Activated T-helper 1 cell treated with anti-CD3 and anti-CD28 coated beads, Interleukin-2, amount 50 U/mL, for 16 hours (primary cell): ENCODE data around the gene PCDHGB3.
"Not testable (repeated sequence)": the region's sequence is repeated elsewhere in the genome, so short reads cannot be mapped to it uniquely, and the experiment has no call there.

Experiments
- DNase-seq, 2 donors: peaks; one replicate each; pipeline ENCODE4 v3.0.0-alpha.2; 2020; ENCODE audit warnings: low read depth in 1 of 2, low spot score in 1 of 2

The PCDHGB3 gene

DNA sequence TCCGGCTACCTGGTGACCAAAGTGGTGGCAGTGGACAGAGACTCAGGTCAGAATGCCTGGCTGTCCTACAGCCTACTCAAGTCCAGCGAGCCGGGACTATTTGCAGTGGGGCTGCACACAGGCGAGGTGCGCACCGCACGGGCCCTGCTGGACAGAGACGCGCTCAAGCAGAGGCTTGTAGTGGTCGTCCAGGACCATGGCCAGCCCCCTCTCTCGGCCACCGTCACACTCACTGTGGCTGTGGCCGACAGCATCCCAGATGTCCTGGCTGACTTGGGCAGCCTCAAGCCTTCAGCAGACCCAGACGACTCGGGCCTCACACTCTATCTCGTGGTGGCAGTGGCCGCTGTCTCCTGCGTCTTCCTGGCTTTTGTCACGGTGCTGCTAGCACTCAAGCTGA lies 13.1 kb upstream of the PCDHGB3 start:
- no peak for DNase-seq

DNA sequence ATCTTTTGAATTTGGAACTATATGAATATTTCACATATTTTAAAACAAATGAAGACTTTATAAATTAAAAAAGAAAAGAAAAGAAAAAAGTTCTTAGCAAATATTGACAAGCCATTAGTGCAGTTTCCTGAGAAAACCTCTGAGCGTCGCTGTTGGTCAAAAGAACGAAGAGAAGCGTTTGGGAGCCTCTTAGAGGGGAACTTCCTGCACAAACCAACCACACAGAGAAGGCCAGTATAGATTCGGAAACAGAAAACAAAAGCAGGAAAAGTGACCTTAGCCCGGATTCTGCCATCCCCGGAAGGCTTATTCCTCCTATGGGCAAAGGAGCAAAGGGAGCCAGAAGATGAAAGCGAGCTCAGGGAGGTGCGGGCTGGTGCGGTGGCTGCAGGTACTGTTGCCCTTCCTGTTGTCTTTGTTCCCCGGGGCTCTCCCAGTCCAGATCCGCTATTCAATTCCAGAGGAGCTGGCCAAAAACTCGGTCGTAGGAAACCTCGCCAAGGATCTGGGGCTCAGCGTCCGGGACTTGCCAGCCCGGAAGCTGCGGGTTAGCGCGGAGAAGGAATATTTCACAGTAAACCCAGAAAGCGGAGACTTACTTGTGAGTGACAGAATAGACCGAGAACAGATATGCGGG lies 10.1 kb upstream of the PCDHGB3 start, which contains the start of gene PCDHGB2:
Gene PCDHGB2 (plus strand): TSS at position 205 of the 637 bp plus-strand sequence. CDS start 142 bp downstream, at position 347.
- no peak for DNase-seq

DNA sequence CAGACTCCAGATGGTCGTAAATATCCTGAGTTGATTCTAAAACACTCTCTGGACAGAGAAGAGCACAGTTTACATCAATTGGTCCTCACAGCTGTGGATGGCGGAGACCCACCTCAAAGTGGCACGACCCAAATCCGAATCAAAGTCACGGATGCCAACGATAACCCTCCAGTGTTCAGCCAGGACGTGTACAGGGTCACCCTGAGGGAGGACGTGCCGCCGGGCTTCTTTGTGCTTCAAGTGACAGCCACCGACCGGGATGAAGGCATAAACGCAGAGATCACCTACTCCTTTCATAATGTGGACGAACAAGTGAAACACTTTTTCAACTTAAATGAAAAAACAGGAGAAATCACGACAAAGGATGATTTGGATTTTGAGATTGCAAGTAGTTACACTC lies 9.4 kb upstream of the PCDHGB3 start:
- DNase-seq = no peak

DNA sequence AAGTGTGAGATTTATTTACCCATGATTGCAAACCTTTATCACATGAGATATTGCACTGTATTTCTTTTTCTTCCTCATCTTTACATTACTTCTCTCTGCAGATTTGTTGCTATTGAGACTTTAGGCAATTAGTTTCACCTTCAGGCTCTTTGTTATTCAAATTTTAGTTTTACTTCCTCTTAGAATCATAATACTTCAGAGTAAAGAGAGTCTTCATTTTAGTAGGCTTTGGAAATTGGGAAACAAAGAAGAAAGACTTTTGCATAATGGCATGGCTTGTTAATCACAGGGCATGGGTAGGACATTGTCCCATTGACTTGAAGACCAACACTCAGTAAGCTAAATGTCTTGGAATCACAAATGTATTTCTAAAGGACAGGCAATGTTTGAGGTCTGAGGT lies 7.3 kb upstream of the PCDHGB3 start:
- DNase-seq = no peak

DNA sequence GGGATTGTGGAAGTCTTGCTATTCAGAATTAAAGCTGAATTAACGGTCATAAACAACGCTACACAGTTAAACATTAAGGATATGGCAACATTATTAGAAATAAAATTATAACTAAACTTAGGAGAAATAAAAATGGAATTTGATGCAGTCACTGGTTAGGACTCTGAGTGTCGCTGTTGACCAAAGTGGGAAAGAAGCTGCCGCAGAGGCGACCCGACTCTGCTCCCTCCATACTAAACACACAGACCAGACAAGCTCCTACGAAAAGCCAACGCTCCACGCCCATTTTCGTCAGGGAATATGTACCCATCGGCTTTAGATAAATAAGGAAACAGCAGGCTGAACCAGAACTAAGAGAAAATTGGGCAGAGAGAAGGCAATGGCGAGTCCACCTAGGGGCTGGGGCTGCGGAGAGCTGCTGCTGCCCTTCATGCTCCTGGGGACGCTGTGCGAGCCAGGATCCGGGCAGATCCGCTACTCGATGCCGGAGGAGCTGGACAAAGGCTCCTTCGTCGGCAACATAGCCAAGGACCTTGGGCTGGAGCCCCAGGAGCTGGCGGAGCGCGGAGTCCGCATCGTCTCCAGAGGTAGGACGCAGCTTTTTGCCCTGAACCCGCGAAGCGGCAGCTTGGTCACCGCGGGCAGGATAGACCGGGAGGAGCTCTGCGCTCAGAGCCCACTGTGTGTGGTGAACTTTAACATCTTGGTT lies 5.9 kb upstream of the PCDHGB3 start, which contains the start of gene PCDHGA5:
Gene PCDHGA5 (plus strand): TSS at position 211 of the 709 bp plus-strand sequence. CDS start 169 bp downstream, at position 380.
- DNase-seq = no peak

DNA sequence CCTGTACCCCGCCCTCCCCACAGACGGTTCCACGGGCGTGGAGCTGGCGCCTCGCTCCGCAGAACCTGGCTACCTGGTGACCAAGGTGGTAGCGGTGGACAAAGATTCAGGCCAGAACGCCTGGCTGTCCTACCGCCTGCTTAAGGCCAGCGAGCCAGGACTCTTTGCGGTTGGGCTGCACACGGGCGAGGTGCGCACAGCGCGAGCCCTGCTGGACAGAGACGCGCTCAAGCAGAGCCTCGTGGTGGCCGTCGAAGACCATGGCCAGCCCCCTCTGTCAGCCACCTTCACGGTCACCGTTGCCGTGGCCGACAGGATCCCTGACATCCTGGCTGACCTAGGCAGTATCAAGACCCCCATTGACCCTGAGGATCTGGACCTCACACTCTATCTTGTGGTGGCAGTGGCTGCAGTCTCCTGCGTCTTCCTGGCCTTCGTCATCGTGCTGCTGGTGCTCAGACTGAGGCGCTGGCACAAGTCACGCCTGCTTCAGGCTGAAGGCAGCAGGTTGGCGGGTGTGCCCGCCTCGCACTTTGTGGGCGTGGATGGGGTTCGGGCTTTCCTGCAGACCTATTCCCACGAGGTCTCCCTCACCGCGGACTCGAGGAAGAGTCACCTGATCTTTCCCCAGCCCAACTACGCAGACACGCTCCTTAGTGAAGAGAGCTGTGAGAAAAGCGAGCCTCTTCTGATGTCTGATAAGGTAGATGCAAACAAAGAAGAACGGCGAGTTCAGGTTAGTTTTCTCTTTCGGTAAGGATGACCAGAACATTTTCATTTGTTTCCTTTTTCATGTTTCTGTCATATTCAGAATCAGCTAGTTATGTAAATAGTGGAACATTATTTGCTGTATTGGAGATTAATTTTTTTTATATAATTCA lies 3.8 kb upstream of the PCDHGB3 start:
- no peak for DNase-seq

DNA sequence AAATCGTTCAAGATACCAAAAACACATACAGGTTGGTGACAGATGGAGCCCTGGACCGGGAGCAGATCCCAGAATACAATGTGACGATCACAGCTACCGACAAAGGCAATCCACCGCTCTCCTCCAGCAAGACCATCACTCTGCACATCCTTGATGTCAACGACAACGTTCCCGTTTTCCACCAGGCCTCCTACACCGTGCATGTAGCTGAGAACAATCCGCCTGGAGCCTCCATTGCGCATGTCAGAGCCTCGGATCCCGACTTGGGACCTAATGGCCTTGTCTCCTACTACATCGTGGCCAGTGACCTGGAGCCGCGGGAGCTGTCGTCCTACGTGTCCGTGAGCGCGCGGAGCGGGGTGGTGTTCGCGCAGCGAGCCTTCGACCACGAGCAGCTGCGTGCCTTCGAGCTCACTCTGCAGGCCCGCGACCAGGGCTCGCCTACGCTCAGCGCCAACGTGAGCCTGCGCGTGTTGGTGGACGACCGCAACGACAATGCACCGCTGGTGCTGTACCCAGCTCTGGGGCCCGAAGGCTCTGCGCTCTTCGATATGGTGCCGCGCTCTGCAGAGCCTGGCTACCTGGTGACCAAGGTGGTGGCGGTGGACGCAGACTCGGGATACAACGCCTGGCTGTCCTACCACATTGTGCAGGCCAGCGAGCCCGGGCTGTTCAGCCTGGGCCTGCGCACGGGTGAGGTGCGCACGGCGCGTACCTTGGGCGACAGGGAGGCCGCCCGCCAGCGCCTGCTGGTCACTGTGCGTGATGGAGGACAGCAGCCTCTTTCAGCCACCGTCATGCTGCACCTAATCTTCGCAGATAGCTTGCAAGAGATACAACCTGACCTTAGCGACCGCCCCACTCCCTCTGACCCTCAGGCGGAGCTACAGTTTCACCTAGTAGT lies 1.8 kb downstream of the PCDHGB3 start:
- no peak for DNase-seq

DNA sequence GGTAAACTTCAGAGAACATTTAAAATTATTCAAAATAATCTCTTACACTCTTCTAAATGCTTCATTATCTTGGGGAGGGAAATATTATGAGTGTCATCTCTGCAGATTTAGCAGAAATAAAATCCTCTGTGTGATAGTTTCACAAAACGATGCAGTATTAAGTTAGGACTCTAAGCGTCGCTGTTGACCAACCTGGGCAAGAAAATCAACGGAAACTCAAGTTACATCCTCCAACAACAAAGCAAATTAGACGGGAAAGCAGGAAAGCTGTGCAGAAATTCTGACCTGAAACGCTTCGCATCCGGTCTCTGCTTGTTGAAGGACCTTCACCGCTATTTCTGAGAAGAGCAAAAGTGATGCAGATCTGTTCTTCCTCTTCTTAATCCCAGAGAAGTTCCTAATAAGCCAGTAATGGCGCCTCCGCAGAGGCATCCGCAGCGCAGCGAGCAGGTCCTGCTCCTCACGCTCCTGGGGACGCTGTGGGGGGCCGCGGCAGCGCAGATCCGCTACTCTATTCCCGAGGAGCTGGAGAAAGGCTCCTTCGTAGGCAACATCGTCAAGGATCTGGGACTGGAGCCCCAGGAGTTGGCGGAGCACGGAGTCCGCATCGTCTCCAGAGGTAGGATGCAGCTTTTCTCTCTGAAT lies 3.8 kb downstream of the PCDHGB3 start, which contains the start of gene PCDHGA6:
Gene PCDHGA6 (plus strand): TSS at position 219 of the 645 bp plus-strand sequence. CDS start 193 bp downstream, at position 412.
- DNase-seq = no peak

DNA sequence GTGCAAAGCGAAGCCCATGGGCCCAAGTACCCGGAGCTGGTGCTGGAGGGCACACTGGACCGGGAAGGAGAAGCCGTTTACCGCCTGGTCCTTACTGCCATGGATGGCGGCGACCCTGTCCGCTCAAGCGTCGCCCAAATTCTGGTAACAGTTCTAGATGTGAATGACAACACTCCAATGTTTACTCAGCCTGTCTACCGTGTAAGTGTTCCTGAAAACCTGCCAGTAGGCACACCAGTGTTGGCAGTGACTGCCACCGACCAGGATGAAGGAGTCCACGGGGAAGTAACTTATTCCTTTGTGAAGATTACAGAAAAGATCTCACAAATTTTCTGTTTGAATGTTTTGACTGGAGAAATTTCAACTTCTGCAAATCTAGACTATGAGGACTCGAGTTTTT lies 4.6 kb downstream of the PCDHGB3 start:
- no peak for DNase-seq

DNA sequence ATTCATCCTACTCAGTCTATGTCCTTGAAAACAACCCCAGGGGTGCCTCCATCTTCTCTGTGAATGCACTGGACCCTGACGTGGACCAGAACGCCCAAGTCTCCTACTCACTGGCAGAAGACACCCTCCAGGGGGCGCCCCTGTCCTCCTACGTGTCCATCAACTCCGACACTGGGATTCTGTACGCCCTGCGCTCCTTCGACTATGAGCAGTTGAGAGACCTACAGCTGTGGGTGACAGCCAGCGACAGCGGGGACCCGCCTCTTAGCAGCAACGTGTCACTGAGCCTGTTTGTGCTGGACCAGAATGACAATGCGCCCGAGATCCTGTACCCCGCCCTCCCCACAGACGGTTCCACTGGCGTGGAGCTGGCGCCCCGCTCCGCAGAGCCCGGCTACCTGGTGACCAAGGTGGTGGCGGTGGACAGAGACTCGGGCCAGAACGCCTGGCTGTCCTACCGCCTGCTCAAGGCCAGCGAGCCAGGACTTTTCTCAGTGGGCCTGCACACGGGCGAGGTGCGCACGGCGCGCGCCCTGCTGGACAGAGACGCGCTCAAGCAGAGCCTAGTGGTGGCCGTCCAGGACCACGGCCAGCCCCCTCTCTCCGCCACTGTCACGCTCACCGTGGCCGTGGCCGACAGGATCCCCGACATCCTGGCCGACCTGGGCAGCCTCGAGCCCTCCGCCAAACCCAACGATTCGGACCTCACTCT lies 5.6 kb downstream of the PCDHGB3 start:
- not testable (repeated sequence) for DNase-seq

DNA sequence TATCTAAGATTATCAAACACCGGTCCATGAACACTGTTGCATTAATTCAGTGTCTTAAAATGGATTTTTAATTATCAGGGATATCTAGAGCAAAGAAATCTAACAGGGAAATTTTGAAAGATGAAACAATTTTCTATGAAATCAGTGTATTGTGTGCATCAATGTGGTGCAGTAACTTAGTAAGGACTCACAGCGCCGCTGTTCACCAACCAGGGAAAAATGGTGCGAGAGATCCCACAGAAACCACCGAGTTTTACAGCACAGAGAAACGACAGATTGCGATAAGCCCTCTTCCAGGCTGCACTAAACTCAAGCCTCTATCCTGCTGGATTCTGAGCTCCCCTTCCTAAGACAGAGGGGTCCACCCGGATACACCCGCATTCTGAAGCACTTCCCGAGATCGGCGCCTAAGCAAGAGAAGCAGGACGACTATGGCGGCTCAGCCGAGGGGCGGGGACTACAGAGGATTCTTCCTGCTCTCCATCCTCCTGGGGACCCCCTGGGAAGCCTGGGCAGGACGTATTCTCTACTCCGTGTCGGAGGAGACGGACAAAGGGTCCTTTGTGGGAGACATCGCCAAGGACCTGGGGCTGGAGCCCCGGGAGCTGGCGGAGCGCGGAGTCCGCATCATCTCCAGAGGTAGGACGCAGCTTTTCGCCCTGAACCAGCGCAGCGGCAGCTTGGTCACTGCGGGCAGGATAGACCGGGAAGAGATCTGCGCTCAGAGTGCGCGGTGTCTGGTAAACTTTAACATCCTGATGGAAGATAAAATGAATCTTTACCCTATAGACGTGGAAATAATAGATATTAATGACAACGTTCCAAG lies 12.6 kb downstream of the PCDHGB3 start, which contains the start of gene PCDHGA7:
Gene PCDHGA7 (plus strand): TSS at position 274 of the 826 bp plus-strand sequence. CDS start 158 bp downstream, at position 432.
- no peak for DNase-seq

DNA sequence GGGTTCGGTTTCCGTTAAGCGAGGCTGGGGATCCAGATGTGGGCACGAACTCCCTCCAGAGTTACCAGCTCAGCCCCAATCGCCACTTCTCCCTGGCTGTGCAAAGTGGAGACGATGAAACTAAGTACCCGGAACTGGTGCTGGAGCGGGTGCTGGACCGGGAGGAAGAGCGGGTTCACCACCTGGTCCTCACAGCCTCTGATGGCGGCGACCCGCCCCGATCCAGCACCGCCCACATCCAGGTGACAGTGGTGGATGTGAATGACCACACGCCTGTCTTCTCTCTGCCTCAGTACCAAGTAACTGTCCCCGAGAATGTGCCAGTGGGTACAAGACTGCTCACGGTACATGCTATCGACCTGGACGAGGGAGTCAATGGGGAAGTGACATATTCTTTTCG lies 13.3 kb downstream of the PCDHGB3 start:
- no peak for DNase-seq

DNA sequence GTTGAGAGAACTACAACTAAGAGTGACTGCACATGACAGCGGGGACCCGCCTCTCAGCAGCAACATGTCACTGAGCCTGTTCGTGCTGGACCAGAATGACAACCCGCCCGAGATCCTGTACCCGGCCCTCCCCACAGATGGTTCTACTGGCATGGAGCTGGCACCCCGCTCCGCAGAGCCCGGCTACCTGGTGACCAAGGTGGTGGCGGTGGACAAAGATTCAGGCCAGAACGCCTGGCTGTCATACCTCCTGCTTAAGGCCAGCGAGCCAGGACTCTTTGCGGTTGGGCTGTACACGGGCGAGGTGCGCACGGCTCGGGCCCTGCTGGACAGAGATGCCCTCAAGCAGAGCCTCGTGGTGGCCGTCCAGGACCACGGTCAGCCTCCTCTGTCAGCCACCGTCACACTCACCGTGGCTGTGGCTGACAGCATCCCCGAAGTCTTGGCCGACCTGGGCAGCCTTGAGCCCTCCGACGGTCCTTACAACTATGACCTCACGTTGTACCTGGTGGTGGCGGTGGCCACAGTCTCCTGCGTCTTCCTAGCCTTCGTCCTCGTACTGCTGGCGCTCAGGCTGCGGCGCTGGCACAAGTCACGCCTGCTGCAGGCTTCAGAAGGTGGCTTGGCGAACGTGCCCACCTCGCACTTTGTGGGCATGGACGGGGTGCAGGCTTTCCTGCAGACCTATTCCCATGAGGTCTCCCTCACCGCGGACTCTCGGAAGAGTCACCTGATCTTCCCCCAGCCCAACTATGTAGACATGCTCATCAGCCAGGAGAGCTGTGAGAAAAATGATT lies 14.6 kb downstream of the PCDHGB3 start:
- DNase-seq = no peak

DNA sequence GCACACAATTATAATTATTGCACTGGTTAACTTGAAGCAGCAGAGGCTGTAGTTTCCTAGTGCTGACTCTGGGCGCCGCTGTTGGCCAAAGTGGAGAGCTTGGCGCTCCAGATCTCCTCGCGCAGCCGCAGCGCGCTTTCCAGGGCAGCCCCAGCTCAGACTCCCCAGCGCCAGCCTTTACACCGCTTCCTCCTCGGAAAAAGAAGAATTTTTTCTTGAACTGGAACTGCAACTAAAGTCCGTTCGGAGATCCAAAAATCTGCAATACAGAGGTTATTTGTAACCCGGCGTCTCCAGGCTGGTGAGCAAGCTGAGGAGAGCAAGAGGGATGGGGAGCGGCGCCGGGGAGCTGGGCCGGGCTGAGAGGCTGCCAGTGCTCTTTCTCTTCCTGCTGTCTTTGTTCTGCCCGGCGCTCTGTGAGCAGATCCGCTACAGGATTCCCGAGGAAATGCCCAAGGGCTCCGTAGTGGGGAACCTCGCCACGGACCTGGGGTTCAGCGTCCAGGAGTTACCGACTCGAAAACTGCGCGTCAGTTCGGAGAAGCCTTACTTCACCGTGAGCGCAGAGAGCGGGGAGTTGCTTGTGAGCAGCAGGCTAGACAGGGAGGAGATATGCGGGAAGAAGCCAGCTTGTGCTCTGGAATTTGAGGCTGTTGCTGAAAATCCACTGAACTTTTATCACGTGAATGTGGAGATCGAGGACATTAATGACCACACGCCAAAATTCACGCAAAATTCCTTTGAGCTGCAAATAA lies 17.7 kb downstream of the PCDHGB3 start, which contains the start of gene PCDHGB4:
Gene PCDHGB4 (plus strand): TSS at position 142 of the 755 bp plus-strand sequence. CDS start 187 bp downstream, at position 329.
- DNase-seq = not testable (repeated sequence)

DNA sequence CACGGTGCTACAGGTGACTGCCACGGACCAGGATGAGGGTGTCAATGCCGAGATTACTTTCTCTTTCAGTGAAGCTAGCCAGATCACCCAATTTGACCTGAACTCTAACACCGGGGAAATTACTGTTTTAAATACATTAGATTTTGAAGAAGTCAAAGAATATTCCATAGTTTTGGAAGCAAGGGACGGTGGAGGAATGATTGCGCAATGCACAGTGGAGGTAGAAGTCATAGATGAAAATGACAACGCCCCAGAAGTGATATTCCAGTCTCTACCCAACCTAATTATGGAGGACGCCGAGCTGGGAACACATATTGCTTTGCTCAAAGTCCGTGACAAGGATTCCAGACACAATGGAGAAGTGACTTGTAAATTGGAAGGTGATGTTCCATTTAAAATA lies 18.6 kb downstream of the PCDHGB3 start:
- no peak for DNase-seq

DNA sequence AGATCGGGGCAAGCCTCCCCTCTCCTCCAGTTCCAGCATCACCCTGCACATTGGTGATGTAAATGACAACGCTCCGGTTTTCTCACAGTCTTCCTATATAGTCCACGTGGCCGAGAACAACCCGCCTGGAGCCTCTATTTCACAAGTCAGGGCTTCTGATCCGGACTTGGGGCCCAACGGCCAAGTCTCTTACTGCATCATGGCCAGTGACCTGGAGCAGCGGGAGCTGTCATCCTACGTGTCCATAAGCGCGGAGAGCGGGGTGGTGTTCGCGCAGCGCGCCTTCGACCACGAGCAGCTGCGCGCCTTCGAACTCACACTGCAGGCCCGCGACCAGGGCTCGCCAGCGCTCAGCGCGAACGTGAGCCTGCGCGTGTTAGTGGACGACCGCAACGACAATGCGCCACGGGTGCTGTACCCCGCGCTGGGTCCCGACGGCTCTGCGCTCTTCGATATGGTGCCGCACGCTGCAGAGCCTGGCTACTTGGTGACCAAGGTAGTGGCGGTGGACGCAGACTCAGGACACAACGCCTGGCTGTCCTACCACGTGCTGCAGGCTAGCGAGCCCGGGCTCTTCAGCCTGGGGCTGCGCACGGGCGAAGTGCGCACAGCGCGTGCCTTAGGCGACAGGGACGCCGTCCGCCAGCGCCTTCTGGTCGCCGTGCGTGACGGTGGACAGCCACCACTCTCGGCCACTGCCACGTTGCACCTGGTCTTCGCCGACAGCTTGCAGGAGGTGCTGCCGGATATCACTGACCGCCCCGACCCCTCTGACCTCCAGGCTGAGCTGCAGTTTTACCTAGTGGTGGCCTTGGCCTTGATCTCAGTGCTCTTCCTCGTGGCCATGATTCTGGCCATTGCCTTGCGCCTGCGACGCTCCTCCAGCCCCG lies 19.4 kb downstream of the PCDHGB3 start:
- DNase-seq = no peak
